PC-9 (cell line): Measurements from ENCODE around the gene CCDC138.

Experiments
- EZH2 ChIP-seq: fragments of 200-600 bp; sonication (generic); IDR thresholded peaks from 2 replicates; pipeline ENCODE4 v1.8.0; 2017; ENCODE audit warnings: antibody characterized with exemption, low read depth
- TF ChIP-seq, protein P1 (sequence below): fragments of 200-600 bp; sonication (generic); conservative IDR thresholded peaks from 2 replicates; pipeline ENCODE4 v1.6.1; 2017; ENCODE audit warnings: mixed run types, antibody characterized with exemption, mild to moderate bottlenecking, moderate library complexity

DNA sequence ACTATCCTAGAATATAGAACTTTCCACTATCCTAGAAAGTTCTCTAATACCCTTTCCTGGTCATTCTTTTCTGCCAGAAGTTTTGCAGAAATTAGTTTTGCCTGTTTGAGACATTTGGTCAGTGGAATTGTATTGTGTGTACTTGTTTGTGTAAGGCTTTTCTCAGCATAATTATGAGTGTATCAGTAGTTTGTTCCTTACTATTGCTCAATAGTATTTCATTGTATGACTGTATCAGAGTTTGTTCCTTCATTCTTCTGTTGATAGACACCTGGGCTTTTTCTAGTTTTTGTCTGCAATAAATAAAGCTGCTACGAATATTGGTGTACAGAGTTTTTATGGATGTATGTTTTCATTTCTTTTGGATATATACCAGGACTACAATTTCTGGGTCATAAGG is 27.2 kb downstream of the CCDC138 start:
- TF ChIP-seq, protein P1, sequence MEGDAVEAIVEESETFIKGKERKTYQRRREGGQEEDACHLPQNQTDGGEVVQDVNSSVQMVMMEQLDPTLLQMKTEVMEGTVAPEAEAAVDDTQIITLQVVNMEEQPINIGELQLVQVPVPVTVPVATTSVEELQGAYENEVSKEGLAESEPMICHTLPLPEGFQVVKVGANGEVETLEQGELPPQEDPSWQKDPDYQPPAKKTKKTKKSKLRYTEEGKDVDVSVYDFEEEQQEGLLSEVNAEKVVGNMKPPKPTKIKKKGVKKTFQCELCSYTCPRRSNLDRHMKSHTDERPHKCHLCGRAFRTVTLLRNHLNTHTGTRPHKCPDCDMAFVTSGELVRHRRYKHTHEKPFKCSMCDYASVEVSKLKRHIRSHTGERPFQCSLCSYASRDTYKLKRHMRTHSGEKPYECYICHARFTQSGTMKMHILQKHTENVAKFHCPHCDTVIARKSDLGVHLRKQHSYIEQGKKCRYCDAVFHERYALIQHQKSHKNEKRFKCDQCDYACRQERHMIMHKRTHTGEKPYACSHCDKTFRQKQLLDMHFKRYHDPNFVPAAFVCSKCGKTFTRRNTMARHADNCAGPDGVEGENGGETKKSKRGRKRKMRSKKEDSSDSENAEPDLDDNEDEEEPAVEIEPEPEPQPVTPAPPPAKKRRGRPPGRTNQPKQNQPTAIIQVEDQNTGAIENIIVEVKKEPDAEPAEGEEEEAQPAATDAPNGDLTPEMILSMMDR, result no peak
- no peak for TF ChIP-seq EZH2
